ENCODE measurements around the gene ANKRD13D.

The ANKRD13D gene

DNA sequence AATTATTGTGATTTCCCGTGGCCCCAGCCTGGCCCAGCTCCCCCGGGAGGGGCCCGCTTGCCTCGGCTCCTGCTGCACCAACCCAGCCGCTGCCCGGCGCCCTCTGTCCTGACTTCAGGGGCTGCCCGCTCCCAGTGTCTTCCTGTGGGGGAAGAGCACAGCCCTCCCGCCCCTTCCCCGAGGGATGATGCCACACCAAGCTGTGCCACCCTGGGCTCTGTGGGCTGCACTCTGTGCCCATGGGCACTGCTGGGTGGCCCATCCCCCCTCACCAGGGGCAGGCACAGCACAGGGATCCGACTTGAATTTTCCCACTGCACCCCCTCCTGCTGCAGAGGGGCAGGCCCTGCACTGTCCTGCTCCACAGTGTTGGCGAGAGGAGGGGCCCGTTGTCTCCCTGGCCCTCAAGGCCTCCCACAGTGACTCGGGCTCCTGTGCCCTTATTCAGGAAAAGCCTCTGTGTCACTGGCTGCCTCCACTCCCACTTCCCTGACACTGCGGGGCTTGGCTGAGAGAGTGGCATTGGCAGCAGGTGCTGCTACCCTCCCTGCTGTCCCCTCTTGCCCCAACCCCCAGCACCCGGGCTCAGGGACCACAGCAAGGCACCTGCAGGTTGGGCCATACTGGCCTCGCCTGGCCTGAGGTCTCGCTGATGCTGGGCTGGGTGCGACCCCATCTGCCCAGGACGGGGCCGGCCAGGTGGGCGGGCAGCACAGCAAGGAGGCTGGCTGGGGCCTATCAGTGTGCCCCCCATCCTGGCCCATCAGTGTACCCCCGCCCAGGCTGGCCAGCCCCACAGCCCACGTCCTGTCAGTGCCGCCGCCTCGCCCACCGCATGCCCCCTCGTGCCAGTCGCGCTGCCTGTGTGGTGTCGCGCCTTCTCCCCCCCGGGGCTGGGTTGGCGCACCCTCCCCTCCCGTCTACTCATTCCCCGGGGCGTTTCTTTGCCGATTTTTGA, 3.3 kb upstream of the ANKRD13D start:
- peak; percentile 29 for DNase-seq (ENCODE audit: low read depth)

DNA sequence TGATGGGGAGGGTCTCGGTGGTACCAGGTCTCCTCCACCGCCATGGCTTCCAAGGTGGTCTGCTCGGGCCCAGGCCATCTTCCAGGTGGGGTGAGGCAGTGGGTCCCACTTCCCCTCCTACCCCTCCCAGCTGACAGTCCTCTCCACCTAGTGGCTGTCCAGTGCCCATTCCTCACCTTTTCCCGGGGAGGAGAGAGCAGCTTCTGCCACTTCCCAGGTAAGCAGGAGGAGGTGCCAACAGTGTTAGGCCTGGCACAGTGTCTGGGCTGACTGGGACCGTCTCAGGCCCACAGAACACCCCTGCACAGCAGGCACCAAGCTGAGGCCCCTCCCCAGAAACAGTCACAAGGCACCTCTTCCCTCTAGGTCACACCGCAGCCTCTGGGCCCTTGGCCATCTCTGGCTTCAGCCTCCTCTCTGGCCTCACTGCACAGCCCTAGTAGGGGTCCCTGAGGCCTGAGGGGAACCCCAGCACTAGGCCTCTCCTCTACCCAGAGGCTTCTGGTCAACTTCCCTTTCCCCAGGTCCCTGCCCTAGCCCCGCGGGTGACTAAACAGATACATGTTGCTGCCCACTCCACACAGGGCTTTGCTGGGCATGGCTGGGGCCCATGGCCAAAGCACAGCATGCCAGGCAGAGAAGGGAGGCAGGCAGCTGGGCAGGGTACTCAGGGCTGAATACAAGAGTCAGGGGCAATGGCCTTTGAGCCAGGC, 2.3 kb upstream of the ANKRD13D start:
- no peak for DNase-seq (ENCODE audit: low read depth)

DNA sequence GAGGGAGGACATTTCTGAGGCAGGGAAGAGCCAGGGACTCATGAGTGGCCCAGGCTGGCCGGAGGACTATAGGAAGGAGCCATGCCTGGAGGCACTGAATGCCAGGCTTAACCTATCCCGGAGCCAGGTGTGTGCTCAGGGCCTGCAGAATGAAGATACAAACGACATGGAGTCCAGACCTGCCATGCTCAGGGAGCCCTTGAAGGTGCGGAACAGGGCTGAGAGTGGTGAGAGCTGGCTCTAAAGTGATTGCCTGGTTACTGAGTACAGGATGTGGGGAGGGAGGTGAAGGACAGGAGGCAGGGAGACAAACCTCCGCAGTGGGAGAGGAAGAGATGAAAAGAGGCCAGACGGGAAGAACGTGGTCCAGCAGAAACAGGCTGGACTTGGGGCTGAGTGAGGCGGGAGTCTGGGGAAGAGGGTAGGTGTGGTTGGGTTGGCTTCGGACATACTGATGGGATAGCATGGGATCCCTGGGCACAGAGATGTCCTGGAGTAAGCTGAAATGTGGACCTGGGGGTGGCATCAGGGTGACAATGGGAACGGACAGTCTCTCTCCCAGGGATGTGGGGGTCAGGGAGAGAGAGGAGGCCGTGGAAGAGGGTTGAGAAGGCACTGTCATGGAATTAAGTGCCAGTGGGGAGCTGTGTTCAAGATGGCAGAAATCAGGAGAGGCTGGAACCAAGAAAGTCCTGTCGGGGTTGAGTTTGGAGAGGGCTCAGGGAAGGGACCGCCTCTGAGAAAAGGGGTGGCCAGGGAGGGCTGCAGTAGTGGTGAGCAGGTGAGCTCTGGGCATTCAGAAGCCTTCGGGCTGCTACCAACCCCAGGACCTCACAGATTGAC, 1.5 kb upstream of the ANKRD13D start:
- no peak for DNase-seq (ENCODE audit: low read depth)

DNA sequence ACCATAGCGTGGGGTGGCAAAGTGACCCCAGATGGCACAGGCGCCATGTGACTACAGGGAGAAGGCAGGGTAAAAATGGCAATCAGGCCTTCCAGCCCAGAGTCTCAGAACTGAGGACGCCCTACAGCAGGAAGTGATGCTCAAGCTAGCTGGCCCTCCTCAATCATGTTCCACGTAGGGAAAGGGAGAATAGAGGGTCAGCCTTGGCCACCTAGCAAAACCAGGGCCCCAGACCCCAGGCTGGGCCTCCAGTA, 978 bp upstream of the ANKRD13D start:
- DNase-seq (ENCODE audit: low read depth): no peak

DNA sequence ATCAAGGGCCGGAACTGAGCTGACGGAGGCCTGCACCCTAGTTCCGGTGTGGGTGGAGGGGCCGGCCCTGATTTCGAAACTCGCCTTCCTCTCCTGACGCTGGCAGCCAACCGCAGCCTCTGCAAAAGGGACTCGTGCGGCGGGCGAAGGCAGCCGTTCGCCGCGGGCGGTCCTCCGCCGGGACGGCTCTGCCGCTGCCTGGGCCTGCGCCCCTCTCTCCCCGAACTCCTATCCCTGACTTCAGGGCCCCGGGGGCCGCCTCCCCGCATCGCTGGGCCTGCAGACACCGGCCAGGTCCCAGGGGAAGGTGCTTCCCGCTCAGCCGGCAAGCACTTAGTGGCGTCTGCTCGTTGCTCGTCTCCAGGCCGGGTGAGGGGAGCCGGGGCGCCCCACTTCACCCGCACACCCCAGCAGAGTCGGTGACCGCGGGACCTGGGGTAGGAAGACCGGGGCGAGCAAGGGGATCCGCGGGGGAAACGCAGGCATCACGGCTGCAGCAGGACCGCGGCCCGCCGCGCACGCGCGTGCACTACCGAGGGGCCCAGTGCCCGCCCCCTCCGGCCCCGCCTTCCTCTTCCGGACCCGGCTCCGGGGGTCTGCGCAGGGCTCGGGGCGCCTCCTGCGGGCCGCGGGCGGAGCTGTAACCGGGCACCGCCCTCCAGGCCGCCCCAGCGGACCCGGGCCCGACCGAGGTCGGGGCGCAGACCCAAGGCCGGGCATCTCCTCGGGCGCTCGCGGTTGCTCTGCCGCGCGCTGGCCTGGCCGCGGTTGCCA, 464 bp upstream of the ANKRD13D start:
- peak; percentile 80 for DNase-seq (ENCODE audit: low read depth)

GRCh38 chr11:67289651-67290479, 762 bp downstream of the ANKRD13D start:
- DNase-seq (ENCODE audit: low read depth): no peak

DNA sequence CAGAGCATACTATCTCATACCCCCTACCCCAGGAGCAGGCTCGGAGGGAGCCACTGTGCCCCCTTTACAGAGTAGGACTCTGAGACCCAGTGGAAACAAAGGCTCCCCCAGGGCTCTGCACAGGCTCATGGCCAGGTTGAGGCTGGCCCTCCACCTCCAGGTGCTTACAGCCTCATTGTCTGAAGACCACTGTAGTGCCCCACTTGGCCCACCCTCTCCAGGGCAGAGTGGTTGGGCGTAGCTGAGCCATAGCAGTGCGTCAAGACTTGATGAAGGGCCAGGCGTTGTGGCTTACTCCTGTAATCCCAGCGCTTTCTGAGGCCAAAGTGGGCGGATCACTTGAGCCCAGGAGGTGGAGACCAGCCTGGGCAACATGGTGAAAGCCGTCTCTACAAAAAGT, 1.7 kb downstream of the ANKRD13D start:
- DNase-seq (ENCODE audit: low read depth): no peak

GRCh38 chr11:67291481-67292381, 2.6 kb downstream of the ANKRD13D start:
- no peak for DNase-seq (ENCODE audit: low read depth)

DNA sequence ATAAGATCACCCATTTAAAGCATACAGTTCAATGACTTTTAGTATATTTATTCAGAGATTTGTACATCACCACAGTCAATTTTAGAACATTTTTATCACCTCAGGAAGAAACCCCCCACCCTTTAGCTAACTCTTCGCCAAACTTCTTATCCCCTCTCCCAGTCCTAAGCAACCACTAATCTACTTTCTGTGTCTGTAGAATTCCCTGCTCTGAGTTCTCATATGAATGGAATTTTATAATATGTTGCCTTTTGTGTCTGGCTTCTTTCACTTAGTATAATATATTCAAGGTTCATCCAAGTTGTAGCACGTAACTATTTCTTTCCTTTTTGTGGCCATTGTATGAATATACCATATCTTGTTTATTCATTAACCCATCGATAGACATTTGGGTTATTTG, 3.6 kb downstream of the ANKRD13D start:
- DNase-seq (ENCODE audit: low read depth): no peak

DNA sequence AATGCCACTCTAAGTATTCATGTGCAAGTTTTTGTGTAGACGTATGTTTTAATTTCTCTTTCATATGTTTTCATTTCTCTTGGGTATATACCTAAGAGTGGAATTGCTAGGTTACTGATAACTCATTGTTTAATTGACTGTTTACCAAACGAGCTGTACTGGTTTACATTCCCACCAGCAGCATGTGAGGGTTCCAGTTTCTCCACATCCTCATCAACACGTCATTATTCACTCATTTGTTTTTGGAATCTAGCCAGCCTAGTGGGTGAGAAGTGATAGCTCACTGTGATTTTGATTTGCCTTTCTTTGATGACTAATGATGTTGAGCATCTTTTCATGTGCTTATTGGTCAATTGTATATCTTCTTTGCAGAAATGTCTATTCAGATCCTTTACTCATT, 4.0 kb downstream of the ANKRD13D start:
- no peak for DNase-seq (ENCODE audit: low read depth)

GRCh38 chr11:67295846-67296245, 6.7 kb downstream of the ANKRD13D start:
- no peak for DNase-seq (ENCODE audit: low read depth)

DNA sequence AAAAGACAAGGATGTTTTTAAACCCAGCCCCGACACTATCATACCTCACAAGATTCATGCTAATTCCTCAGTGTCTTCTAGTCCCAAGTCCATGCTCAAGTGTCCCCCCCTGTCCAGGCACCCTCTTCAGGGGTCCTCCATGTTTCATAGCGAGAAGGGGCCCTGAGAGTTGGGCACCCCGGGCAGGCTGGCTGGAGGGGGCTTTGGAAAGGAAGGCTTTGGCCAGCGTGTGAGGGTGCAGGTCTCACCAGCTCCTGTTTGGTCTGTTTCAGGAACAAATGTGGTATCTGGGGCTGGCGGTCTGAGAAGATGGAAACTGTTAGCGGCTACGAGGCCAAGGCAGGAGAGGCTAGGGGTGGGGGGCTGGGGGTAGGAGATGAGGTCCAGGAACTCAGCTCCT, 9.7 kb downstream of the ANKRD13D start:
- no peak for DNase-seq (ENCODE audit: low read depth)

- DNase-seq (ENCODE audit: low read depth): no peak
These were observed 10.5 kb downstream of the ANKRD13D start for GRCh38 chr11:67299471-67300191.

DNA sequence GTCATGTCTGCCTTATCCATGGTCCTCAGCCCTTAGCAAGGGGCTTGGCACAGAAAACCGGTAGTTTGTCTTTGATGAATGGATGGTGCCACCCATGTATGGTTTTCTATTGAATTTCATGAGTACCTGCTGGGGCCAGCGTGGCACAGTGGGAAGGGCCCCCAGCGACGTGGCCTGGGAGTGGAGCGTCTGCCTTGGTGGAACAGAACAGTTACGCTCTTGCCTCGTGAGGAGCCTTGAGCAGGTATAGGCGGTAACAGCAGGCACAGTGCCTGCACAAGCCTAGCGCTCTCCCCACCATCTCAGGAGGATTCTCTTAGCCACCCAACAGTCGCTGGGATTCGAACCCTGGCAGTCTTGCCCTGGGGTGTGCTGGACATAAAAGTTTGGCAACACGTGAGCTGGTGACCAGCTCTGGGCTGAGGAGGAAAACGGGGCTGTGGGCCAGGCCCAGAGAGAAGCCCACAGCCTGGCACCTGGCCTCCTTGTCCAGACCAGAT, 11.2 kb downstream of the ANKRD13D start:
- no peak for DNase-seq (ENCODE audit: low read depth)

- no peak for DNase-seq (ENCODE audit: low read depth)
These were observed 11.7 kb downstream of the ANKRD13D start for GRCh38 chr11:67300756-67301312.

- DNase-seq (ENCODE audit: low read depth): no peak
These were observed 12.3 kb downstream of the ANKRD13D start for GRCh38 chr11:67301313-67301921.

DNA sequence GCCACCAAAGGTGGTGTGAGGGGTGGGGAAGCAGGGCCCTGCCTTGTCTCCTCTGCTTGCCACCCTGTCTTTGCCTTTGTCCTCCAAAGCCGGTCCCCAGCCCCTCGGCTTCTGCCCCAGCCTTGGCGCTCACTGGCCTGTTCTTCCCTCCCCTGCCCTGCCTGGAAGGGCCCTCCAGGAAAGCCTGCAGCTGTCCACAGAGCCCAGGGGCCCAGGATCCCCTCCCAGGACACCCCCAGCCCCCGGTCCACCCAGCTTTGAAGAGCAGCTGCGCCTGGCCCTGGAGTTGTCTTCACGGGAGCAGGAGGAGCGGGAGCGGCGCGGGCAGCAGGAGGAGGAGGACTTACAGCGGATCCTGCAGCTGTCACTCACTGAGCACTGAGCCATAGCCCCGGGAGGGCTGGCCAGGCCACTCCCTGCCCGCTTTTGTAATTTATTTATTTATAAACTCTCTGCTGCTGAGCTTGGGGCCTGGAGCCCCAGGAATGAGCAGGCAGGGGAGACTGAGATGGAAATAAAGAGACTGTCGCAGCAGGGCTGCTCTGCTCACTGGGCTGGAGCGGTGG, 12.9 kb downstream of the ANKRD13D start:
- no peak for DNase-seq (ENCODE audit: low read depth)

Data from T follicular helper cell (primary cell).